SH-SY5Y (cell line): ENCODE results near the gene PIK3C3.

Source experiments
- GATA2 ChIP-seq: IDR thresholded peaks from 2 replicates; pipeline ENCODE4 v1.6.1; 2011; ENCODE audit warnings: mild to moderate bottlenecking, low read depth, low read length
- GATA3 ChIP-seq: IDR thresholded peaks from 2 replicates; pipeline ENCODE4 v1.6.1; 2011; ENCODE audit warnings: low read depth, mild to moderate bottlenecking, low read length, moderate library complexity

- TF ChIP-seq GATA2 (no peak), GATA3 (no peak)
Measured at GRCh38 chr18:42082415-42083234, 127.6 kb downstream of the PIK3C3 start.
